Endothelial cell of umbilical vein (primary cell): Measurements from ENCODE around the gene APOC4. TPM values are rescaled to one million over a fixed set of nuclear protein-coding genes. Genes with fewer than 3 reads are reported as not detected.

Experiments used
- BruUV-seq: library from RNA; stranded (reverse); fragments of 400-500 nt; replicated peaks from 2 replicates; lab custom pipeline; 2021; lab: Mats Ljungman, UMichigan
- CTCF ChIA-PET: fragments of 300-600, 350-600 bp; sonication (Branson Sonifier 250); formaldehyde crosslinking; loops from one replicate; lab custom pipeline; 2021; ENCODE audit warnings: antibody characterized with exemption, inconsistent platforms; lab: Charles Lee
- POLR2A ChIA-PET: fragments of 300-600, 350-600 bp; sonication (Branson Sonifier 250); formaldehyde crosslinking; loops from one replicate; lab custom pipeline; 2021; ENCODE audit warnings: antibody characterized with exemption, inconsistent platforms; lab: Charles Lee
- DNase-seq: peaks from one replicate; pipeline ENCODE4 v3.0.0-alpha.2; 2011; ENCODE audit warnings: low read depth, low spot score
- FAIRE-seq: peaks from 2 replicates; lab custom pipeline; 2011; peaks lifted over from hg19 to GRCh38; lab: Jason Lieb, UNC
- H2AFZ ChIP-seq: 2 replicates; pipeline ENCODE4 v1.6.0; 2012; ENCODE audit warnings: low read depth, low read length, control low read depth, inconsistent platforms
- H3K27ac ChIP-seq: 2 replicates; pipeline ENCODE4 v1.5.1; 2011; ENCODE audit warnings: low read depth, mild to moderate bottlenecking, control low read depth, low read length, moderate library complexity; ENCODE audit not compliant: insufficient read depth
- H3K27me3 ChIP-seq, 2 experiments: 2 replicates each; pipeline versions ENCODE4 v1.6.0 to v1.6.1; 2011; ENCODE audit warnings: low read length in 2 of 2, mixed read lengths in 1 of 2; ENCODE audit not compliant: control insufficient read depth in 2 of 2, insufficient read depth in 2 of 2
- H3K36me3 ChIP-seq, 2 experiments: 2 replicates in 1 of 2; 3 replicates in 1 of 2; pipeline ENCODE4 v1.5.1; 2011; ENCODE audit warnings: low read length in 2 of 2, mild to moderate bottlenecking in 1 of 2, moderate library complexity in 1 of 2; ENCODE audit not compliant: control insufficient read depth in 2 of 2, insufficient read depth in 2 of 2; ENCODE audit errors: extremely low read depth in 1 of 2
- H3K4me1 ChIP-seq: 3 replicates; pipeline ENCODE4 v1.5.1; 2011; ENCODE audit warnings: mild to moderate bottlenecking, low read length; ENCODE audit not compliant: control insufficient read depth, insufficient read depth; ENCODE audit errors: extremely low read depth
- H3K4me2 ChIP-seq: 2 replicates; pipeline ENCODE4 v1.6.1; 2011; ENCODE audit warnings: low read length, control low read depth, mixed read lengths; ENCODE audit not compliant: insufficient read depth
- H3K4me3 ChIP-seq, 3 experiments: fragments of 200-600 bp in 1 of 3; sonication (generic), shearing (Covaris generic) in 1 of 3; replicated peaks in 1 of 3; 2 replicates each; pipeline ENCODE4 v1.5.1; 2011 to 2016; ENCODE audit warnings: control low read depth in 3 of 3, low read length in 3 of 3, mild to moderate bottlenecking in 2 of 3, inconsistent platforms in 1 of 3, low read depth in 1 of 3, moderate library complexity in 1 of 3; ENCODE audit not compliant: insufficient read depth in 1 of 3
- H3K79me2 ChIP-seq: 2 replicates; pipeline ENCODE4 v1.6.0; 2012; ENCODE audit warnings: low read length, inconsistent platforms; ENCODE audit not compliant: control insufficient read depth, insufficient read depth
- H3K9ac ChIP-seq: replicated peaks from 2 replicates; pipeline ENCODE3; 2011; ENCODE audit warnings: low read length, control low read depth; ENCODE audit not compliant: insufficient read depth; ENCODE audit errors: extremely low read depth
- H3K9me1 ChIP-seq: replicated peaks from 3 replicates; pipeline ENCODE4 v1.6.0; 2011; ENCODE audit warnings: mild to moderate bottlenecking, low read length; ENCODE audit not compliant: control insufficient read depth, insufficient read depth; ENCODE audit errors: extremely low read depth
- H3K9me3 ChIP-seq: replicated peaks from 2 replicates; pipeline ENCODE4 v1.5.1; 2012; ENCODE audit warnings: low read length, inconsistent platforms; ENCODE audit not compliant: control insufficient read depth, insufficient read depth
- H4K20me1 ChIP-seq: replicated peaks from 2 replicates; pipeline ENCODE3; 2011; ENCODE audit warnings: mild to moderate bottlenecking, low read length; ENCODE audit not compliant: control insufficient read depth, insufficient read depth; ENCODE audit errors: extremely low read depth
- MAX ChIP-seq: IDR thresholded peaks from 2 replicates; pipeline ENCODE4 v1.6.1; 2011; ENCODE audit not compliant: insufficient read depth, insufficient read length
- MYC ChIP-seq: IDR thresholded peaks from one replicate; pipeline ENCODE4 v1.6.1; 2011; ENCODE audit warnings: mild to moderate bottlenecking, low read depth, low read length
- POLR2A ChIP-seq: IDR thresholded peaks from 2 replicates; pipeline ENCODE4 v1.6.1; 2012; ENCODE audit warnings: low read depth, mild to moderate bottlenecking, control low read depth, low read length
- POLR2AphosphoS5 ChIP-seq: IDR thresholded peaks from 2 replicates; pipeline ENCODE4 v1.6.1; 2012; ENCODE audit warnings: low read depth, mild to moderate bottlenecking, control low read depth, low read length, moderate library complexity; ENCODE audit not compliant: insufficient read depth
- dilution Hi-C: fragments of 300-500 bp; cut with MboI; formaldehyde crosslinking; loops from one replicate; pipeline ENCODE4 v1.15.0; 2019; ENCODE audit warnings: low sequenced_read_pairs; ENCODE audit not compliant: extremely low pct_ligation_motif_present
- intact Hi-C: fragments of 100-400 bp; cut with micrococcal nuclease; formaldehyde crosslinking; loops from one replicate; pipeline ENCODE4 v1.10.0; 2022
- polyA plus RNA-seq, 4 experiments: library from polyadenylated mRNA; depleted of rRNA in 3 of 4; stranded (reverse) in 3 of 4; unstranded in 1 of 4; fragments of >200 nt; gene quantifications; 2 replicates each; pipeline versions ENCODE4 v1.2.1 to v1.2.3, GENCODE V29; 2011 to 2012; ENCODE audit warnings: missing spikeins in 1 of 4
- total RNA-seq: library from RNA; stranded (reverse); gene quantifications from 2 replicates; pipeline ENCODE4 v1.2.3, GENCODE V29; 2021

APOC4 gene
- total and polyA plus RNA-seq, 2 donors (not counting 3 experiments of a cell fraction or from before 2014, with no cell fraction given), result not detected

- peak within 1 kb of the TSS; percentile 93 for H3K27ac ChIP-seq
- peak within 1 kb of the TSS; percentile 97 for H3K9ac ChIP-seq
- FAIRE-seq (peak; percentile 97), DNase-seq (peak; percentile 96)
- peaks cover 46% of the 10 kb centered on the region for H3K79me2 ChIP-seq
- TSS peak; percentile 93 for BruUV-seq
- no peaks in the 10 kb centered on the region for H4K20me1 ChIP-seq
- no peaks in the 10 kb centered on the region for H3K36me3 ChIP-seq
- CTCF ChIA-PET, result interaction anchor here (0.9 to 1.7 kb wide), 4 partner anchors 35 to 51 kb away, joined by 3 to 5 read pairs (median 4); partner anchors contain the start of gene APOE
- no peaks in the 10 kb centered on the region for H3K9me3 ChIP-seq
- peak; percentile 80 for TF ChIP-seq POLR2A
- no peak for TF ChIP-seq MYC
- peak; percentile 85 for TF ChIP-seq POLR2AphosphoS5
- peak; percentile 15 for TF ChIP-seq MAX
- peak within 1 kb of the TSS; percentile 98 for H2AFZ ChIP-seq
- POLR2A ChIA-PET, result interaction anchor here (0.6 to 1.3 kb wide), 3 partner anchors 39 to 84 kb away, joined by 3 read pairs; no protein-coding TSS in a partner anchor
- dilution Hi-C loops, result no loop called here
- intact Hi-C loops, result loop anchor here (1.0 to 10.0 kb wide), 5 partner anchors 28 to 233 kb away; partner anchors contain the start of gene BCAM
- H3K27me3 ChIP-seq, result no peaks in the 10 kb centered on the region
- H3K4me2 ChIP-seq, result peak within 1 kb of the TSS; percentile 98
- H3K4me3 ChIP-seq, result peak within 1 kb of the TSS; percentile 87 to 95 (median 90)
- H3K4me1 ChIP-seq, result peaks cover 15% of the 10 kb centered on the region
- H3K9me1 ChIP-seq, result no peaks in the 10 kb centered on the region
Observed at GRCh38 chr19:44954649-44955504, 12.8 kb downstream of the APOC4 start, which contains the start of gene CLPTM1. Gene CLPTM1, plus strand, starts transcription at chr19:44955380. Its CDS starts 16 bp downstream, at chr19:44955396.
